A549 (cell line): ENCODE measurements around the gene C20orf96. TPM values are rescaled to one million over a fixed set of nuclear protein-coding genes. Genes with fewer than 3 reads are reported as not detected.
A peak's percentile ranks its signal among the peaks of the same experiment; 100 is the strongest.

ENCODE experiments used
- ATAC-seq, 2 experiments: fragments of 200-7000 bp in 1 of 2; fragments of >200 bp in 1 of 2; cut with Nextera tagmentation in 1 of 2; cut with Tn5 transposase in 1 of 2; 3 replicates each; pipeline versions ENCODE4 v1.8.0 to v1.9.1; 2018 to 2020; ENCODE audit warnings: mild to moderate bottlenecking in 1 of 2, moderate library complexity in 1 of 2
- CTCF ChIA-PET: fragments of 300-600 bp; sonication (Branson Sonifier 250); formaldehyde crosslinking; extraction: SDS; loops from one replicate; lab custom pipeline; 2021; ENCODE audit warnings: antibody characterized with exemption, inconsistent platforms; lab: Yijun Ruan, JAX
- POLR2A ChIA-PET: fragments of 350-600 bp; formaldehyde crosslinking; extraction: SDS; loops from one replicate; lab custom pipeline; 2021; ENCODE audit warnings: antibody characterized with exemption, inconsistent platforms; lab: Yijun Ruan, JAX
- DNase-seq, 2 experiments: peaks; one replicate each; pipeline versions ENCODE4 v3.0.0 to v3.0.0-alpha.2; 2011 to 2016; ENCODE audit warnings: low read depth in 1 of 2, low spot score in 1 of 2
- FAIRE-seq: peaks from 2 replicates; lab custom pipeline; 2011; peaks lifted over from hg19 to GRCh38; lab: Jason Lieb, UNC
- H3K27ac ChIP-seq, 2 experiments: fragments of >200 bp; sonication (Bioruptor Twin); formaldehyde crosslinking; 3 replicates each; pipeline ENCODE4 v1.5.1; 2016 to 2017
- H3K4me1 ChIP-seq: fragments of >200 bp; sonication (Bioruptor Twin); formaldehyde crosslinking; 3 replicates; pipeline ENCODE4 v1.6.1; 2016
- H3K4me2 ChIP-seq: fragments of >200 bp; sonication (Bioruptor Twin); formaldehyde crosslinking; 3 replicates; pipeline ENCODE4 v1.6.1; 2016
- H3K4me3 ChIP-seq: fragments of >200 bp; sonication (Bioruptor Twin); formaldehyde crosslinking; 3 replicates; pipeline ENCODE4 v1.5.1; 2016
- H3K9me3 ChIP-seq: fragments of >200 bp; sonication (Bioruptor Twin); formaldehyde crosslinking; 3 replicates; pipeline ENCODE4 v1.6.1; 2016
- ATOH8 ChIP-seq: fragments of 250-450 bp; sonication (Bioruptor Pico); IDR thresholded peaks from 2 replicates; pipeline ENCODE4 v1.5.0; 2020; ENCODE audit warnings: low read depth, mild to moderate bottlenecking, moderate library complexity
- BCL3 ChIP-seq: fragments of >200 bp; sonication (Bioruptor Twin); formaldehyde crosslinking; IDR thresholded peaks from 3 replicates; pipeline ENCODE4 v1.6.1; 2016
- CBX2 ChIP-seq: fragments of 200-600 bp; sonication (generic); IDR thresholded peaks from 2 replicates; pipeline ENCODE4 v1.6.1; 2016; ENCODE audit warnings: low read depth, mild to moderate bottlenecking, borderline replicate concordance
- ELK1 ChIP-seq: fragments of 150-350 bp; IDR thresholded peaks from 2 replicates; pipeline ENCODE4 v1.6.1; 2014; ENCODE audit warnings: low read depth, mild to moderate bottlenecking, low read length
- EP300 ChIP-seq, 2 experiments: fragments of >200 bp; sonication (Bioruptor Twin); formaldehyde crosslinking; IDR thresholded peaks; 2 replicates in 1 of 2; 3 replicates in 1 of 2; pipeline ENCODE4 v1.6.1; 2016 to 2017
- ESRRA ChIP-seq: fragments of 150-350 bp; IDR thresholded peaks from 2 replicates; pipeline ENCODE4 v1.6.1; 2014; ENCODE audit warnings: mild to moderate bottlenecking, low read length, borderline replicate concordance
- FOSB ChIP-seq: fragments of 250-450 bp; sonication (Bioruptor Pico); IDR thresholded peaks from 2 replicates; pipeline ENCODE4 v1.5.0; 2020; ENCODE audit warnings: mild to moderate bottlenecking, moderate library complexity
- HDAC2 ChIP-seq: fragments of 200-600 bp; sonication (generic); IDR thresholded peaks from 2 replicates; pipeline ENCODE4 v1.6.1; 2016
- HOXB13 ChIP-seq: fragments of 250-450 bp; sonication (Bioruptor Pico); IDR thresholded peaks from 2 replicates; pipeline ENCODE4 v1.5.0; 2020; ENCODE audit warnings: low read depth, mild to moderate bottlenecking, moderate library complexity
- JUN ChIP-seq, 2 experiments: fragments of >200 bp; sonication (Bioruptor Twin); formaldehyde crosslinking; IDR thresholded peaks; 2 replicates in 1 of 2; 3 replicates in 1 of 2; pipeline ENCODE4 v1.6.1; 2016 to 2017
- JUNB ChIP-seq: fragments of >200 bp; sonication (Bioruptor Twin); formaldehyde crosslinking; IDR thresholded peaks from 2 replicates; pipeline ENCODE4 v1.6.1; 2016
- KDM5A ChIP-seq: fragments of 200-600 bp; sonication (generic); IDR thresholded peaks from 2 replicates; pipeline ENCODE4 v1.6.1; 2016; ENCODE audit warnings: antibody characterized with exemption, mild to moderate bottlenecking
- MAX ChIP-seq: IDR thresholded peaks from 2 replicates; pipeline ENCODE4 v1.6.1; 2012
- NR3C1 ChIP-seq: fragments of >200 bp; sonication (Bioruptor Twin); formaldehyde crosslinking; IDR thresholded peaks from 3 replicates; pipeline ENCODE4 v1.6.1; 2017
- POLR2AphosphoS2 ChIP-seq: conservative IDR thresholded peaks from 2 replicates; pipeline ENCODE4 v1.6.1; 2012; ENCODE audit warnings: low read length, improper control_type of control experiment, inconsistent platforms
- RARB ChIP-seq: fragments of 250-450 bp; sonication (Bioruptor Pico); IDR thresholded peaks from 2 replicates; pipeline ENCODE4 v1.8.0; 2021; ENCODE audit warnings: mild to moderate bottlenecking, moderate library complexity
- RFX5 ChIP-seq: fragments of 450-650 bp; IDR thresholded peaks from 2 replicates; pipeline ENCODE4 v1.7.1; 2014; ENCODE audit warnings: antibody characterized with exemption, mild to moderate bottlenecking, moderate library complexity
- RNF2 ChIP-seq: fragments of 200-600 bp; sonication (generic); IDR thresholded peaks from 2 replicates; pipeline ENCODE4 v1.6.1; 2016; ENCODE audit warnings: low read depth, mild to moderate bottlenecking, antibody characterized with exemption, moderate library complexity, borderline replicate concordance
- SMC3 ChIP-seq: fragments of >200 bp; sonication (Bioruptor Twin); formaldehyde crosslinking; IDR thresholded peaks from 3 replicates; pipeline ENCODE4 v1.6.1; 2018; ENCODE audit warnings: inconsistent platforms
- ZC3H11A ChIP-seq: fragments of 450-650 bp; IDR thresholded peaks from 2 replicates; pipeline ENCODE4 v1.6.1; 2014; ENCODE audit warnings: antibody characterized with exemption, mild to moderate bottlenecking
- ZFP36 ChIP-seq: fragments of 450-650 bp; IDR thresholded peaks from 2 replicates; pipeline ENCODE4 v1.6.1; 2014; ENCODE audit warnings: borderline replicate concordance; ENCODE audit not compliant: partially characterized antibody
- ZSCAN20 ChIP-seq: fragments of 250-450 bp; sonication (Bioruptor Pico); IDR thresholded peaks from 2 replicates; pipeline ENCODE4 v1.8.0; 2022; ENCODE audit warnings: mild to moderate bottlenecking, moderate library complexity
- WGBS: methylation state at CpG from one replicate; pipeline ENCODE4 v1.1.6; 2017; ENCODE audit errors: missing lambda C conversion rate; 5-methylcytosine and 5-hydroxymethylcytosine counted together
- polyA plus RNA-seq, 4 experiments: library from polyadenylated mRNA; depleted of rRNA in 3 of 4; stranded (reverse); fragments of >200 nt; fragmentation: RNase III in 1 of 4; extraction: RNeasy Plus Mini Kit Qiagen cat#74134 plus additional on column Dnase treatment in 1 of 4; gene quantifications; 2 replicates in 3 of 4; 3 replicates in 1 of 4; pipeline ENCODE4 v1.2.3, GENCODE V29; 2011 to 2017

Gene C20orf96
- polyA plus RNA-seq, 2 of the 4 experiments (the other 2 are of a cell fraction), result 20.9 to 23.9 TPM

GRCh38 chr20:325889-326644, 35.5 kb upstream of the C20orf96 start:
- POLR2A ChIA-PET, result interaction anchor here (3.7 to 3.8 kb wide), 2 partner anchors 21 to 28 kb away, joined by 30 to 69 read pairs; partner anchors contain the start of genes NRSN2 and ZCCHC3
- DNase-seq (peak; percentile 45 to 77), FAIRE-seq (no peak), ATAC-seq (peak in 1 of 2 experiments; percentile 0; a peak in 2 of 6 replicates)
- Histone ChIP-seq H3K4me2 (peak overlapping the region; percentile 74), H3K4me3 (peak overlapping the region; percentile 95), H3K9me3 (no peaks in the 10 kb centered on the region), H3K27ac (peak overlapping the region; percentile 95 to 99), H3K4me1 (peaks cover 44% of the 10 kb centered on the region)
- under 1% methylated on average over 26 of the region's 103 CpGs for WGBS
- TF ChIP-seq FOSB (CRISPR knock-in tag), result no peak
- no peak for TF ChIP-seq POLR2AphosphoS2
- no peak for TF ChIP-seq CBX2
- no peak for TF ChIP-seq KDM5A
- 0 out of 2 replicates have a peak, but pooled peaks have one; percentile 24 for TF ChIP-seq ATOH8 (CRISPR knock-in tag)
- TF ChIP-seq BCL3, result 0 out of 3 replicates have a peak, but pooled peaks have one; percentile 16
- peak in 1 of 2 experiments; percentile 3; a peak in 2 of 5 replicates for TF ChIP-seq JUN (IDR thresholded peaks at IDR 0.05)
- no peak for TF ChIP-seq ZSCAN20 (CRISPR knock-in tag)
- no peak for TF ChIP-seq RARB
- TF ChIP-seq HDAC2, result no peak
- no peak for TF ChIP-seq JUNB
- TF ChIP-seq HOXB13 (CRISPR knock-in tag), result no peak
- no peak for TF ChIP-seq EP300 (IDR thresholded peaks at IDR 0.05)
- no peak for TF ChIP-seq ESRRA
- no peak for TF ChIP-seq RNF2
- TF ChIP-seq RFX5, result 0 out of 2 replicates have a peak, but pooled peaks have one; percentile 47
- no peak for TF ChIP-seq ZFP36
- no peak for TF ChIP-seq NR3C1
- 0 out of 3 replicates have a peak, but pooled peaks have one; percentile 18 for TF ChIP-seq SMC3
- TF ChIP-seq ELK1, result no peak
- no peak for TF ChIP-seq ZC3H11A
- TF ChIP-seq MAX, result peak; percentile 69; the same call in 1 of the 2 replicates
- CTCF ChIA-PET, result interaction anchor here (0.8 to 2.5 kb wide), 4 partner anchors 56 to 152 kb away, joined by 3 to 7 read pairs (median 6); no protein-coding TSS in a partner anchor
